Effector memory CD4-positive, alpha-beta T cell (primary cell): ENCODE results near the gene NAALADL1.
A peak's percentile ranks its signal among the peaks of the same experiment; 100 is the strongest.
"Not testable (repeated sequence)": the region's sequence is repeated elsewhere in the genome, so short reads cannot be mapped to it uniquely, and the experiment has no call there.

Experiments used
- DNase-seq, 3 donors: peaks; one replicate each; pipeline ENCODE4 v3.0.0-alpha.2; 2020
- H3K27ac ChIP-seq: 2 replicates; pipeline ENCODE4 v1.7.0; 2013; ENCODE audit warnings: mild to moderate bottlenecking, low read length, moderate library complexity; ENCODE audit not compliant: insufficient read depth, poor library complexity, severe bottlenecking
- H3K27me3 ChIP-seq: replicated peaks from 2 replicates; pipeline ENCODE4 v1.7.0; 2013; ENCODE audit warnings: mild to moderate bottlenecking, low read length; ENCODE audit not compliant: insufficient read depth, control insufficient read depth, poor library complexity, severe bottlenecking
- H3K36me3 ChIP-seq: 2 replicates; pipeline ENCODE4 v1.7.0; 2013; ENCODE audit warnings: mild to moderate bottlenecking, low read length, moderate library complexity; ENCODE audit not compliant: control insufficient read depth, insufficient read depth
- H3K4me1 ChIP-seq: 2 replicates; pipeline ENCODE4 v1.7.0; 2013; ENCODE audit warnings: low read length, mild to moderate bottlenecking; ENCODE audit not compliant: control insufficient read depth, insufficient read depth, poor library complexity, severe bottlenecking
- H3K4me3 ChIP-seq: 2 replicates; pipeline ENCODE4 v1.7.0; 2013; ENCODE audit warnings: low read length, low read depth, mild to moderate bottlenecking; ENCODE audit not compliant: insufficient read depth, poor library complexity, severe bottlenecking
- H3K9me3 ChIP-seq: 2 replicates; pipeline ENCODE4 v1.7.0; 2013; ENCODE audit warnings: mild to moderate bottlenecking, low read length, moderate library complexity; ENCODE audit not compliant: control insufficient read depth

The NAALADL1 gene

GRCh38 chr11:65021003-65021402 lies 37.4 kb downstream of the NAALADL1 start:
- Histone ChIP-seq H3K4me3 (no peak overlapping the region), H3K9me3 (no peaks in the 10 kb centered on the region), H3K4me1 (no peaks in the 10 kb centered on the region), H3K27ac (no peak overlapping the region), H3K36me3 (peaks cover 19% of the 10 kb centered on the region), H3K27me3 (no peaks in the 10 kb centered on the region)
- no peak for DNase-seq

DNA sequence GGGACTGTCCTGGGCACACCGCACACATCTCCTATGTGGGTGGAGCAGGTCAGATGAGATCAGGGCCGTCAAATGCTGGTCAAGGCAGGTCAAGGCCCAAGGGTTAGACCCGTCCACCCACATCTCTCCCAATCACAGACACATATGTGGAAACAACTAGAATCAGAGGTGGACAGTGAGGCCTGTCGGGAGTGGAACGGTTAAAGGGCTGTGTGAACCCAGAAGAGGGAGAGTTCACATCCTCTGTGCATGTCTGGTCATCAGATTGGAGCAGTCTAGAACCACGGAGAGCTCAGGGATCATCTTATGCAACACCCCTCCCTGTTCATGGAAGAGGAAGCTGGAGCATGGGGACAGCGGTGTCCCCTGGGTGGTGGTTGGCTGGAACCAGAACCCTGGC lies 38.5 kb downstream of the NAALADL1 start:
- Histone ChIP-seq H3K4me3 (no peak overlapping the region), H3K27ac (no peak overlapping the region), H3K27me3 (no peaks in the 10 kb centered on the region), H3K9me3 (no peaks in the 10 kb centered on the region), H3K36me3 (peaks cover 19% of the 10 kb centered on the region), H3K4me1 (peaks cover 1% of the 10 kb centered on the region)
- no peak for DNase-seq

DNA sequence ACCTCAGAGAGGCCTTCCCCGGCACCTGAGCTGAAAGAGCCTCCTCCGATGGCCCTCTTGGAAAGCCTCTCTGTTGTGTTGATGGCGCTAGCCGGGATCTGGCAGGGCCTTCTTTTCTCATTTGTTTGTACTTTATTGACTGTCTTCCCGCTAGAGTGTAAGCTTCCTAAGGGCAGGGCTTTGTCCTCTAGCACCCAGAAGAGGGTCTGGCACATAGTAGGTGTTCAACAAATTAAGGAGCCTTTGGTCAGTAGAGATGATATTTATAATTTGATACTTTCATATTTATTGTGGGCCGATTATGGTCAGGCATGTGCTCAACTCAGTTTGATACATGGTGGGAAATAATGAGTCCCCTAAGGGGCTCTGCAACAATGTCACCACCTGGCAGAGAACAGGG lies 40.4 kb downstream of the NAALADL1 start:
- no peaks in the 10 kb centered on the region for H3K27me3 ChIP-seq
- peaks cover 19% of the 10 kb centered on the region for H3K36me3 ChIP-seq
- no peak overlapping the region for H3K4me3 ChIP-seq
- DNase-seq = no peak
- peaks cover 9% of the 10 kb centered on the region for H3K4me1 ChIP-seq
- no peaks in the 10 kb centered on the region for H3K9me3 ChIP-seq
- no peak overlapping the region for H3K27ac ChIP-seq

DNA sequence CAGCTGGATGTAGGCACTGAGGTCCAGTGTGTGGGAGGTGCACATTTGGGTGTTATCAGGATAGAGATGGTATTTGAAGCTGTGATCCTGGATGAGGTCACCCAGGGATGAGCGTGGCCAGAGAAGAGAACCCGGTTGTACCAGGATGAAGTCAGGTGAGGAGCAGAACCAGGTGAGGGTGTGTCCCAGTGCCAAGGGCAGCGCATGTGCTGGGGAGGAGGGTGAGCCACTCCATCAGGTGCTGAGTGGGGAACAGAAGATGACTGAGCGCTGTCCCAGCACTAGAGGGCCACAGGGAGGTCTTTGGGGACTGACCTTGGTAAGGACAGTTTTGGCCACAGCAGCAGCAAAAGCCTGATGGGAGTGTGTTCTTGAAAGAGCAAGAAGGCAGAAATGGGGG lies 41.6 kb downstream of the NAALADL1 start:
- no peak for DNase-seq
- H3K36me3 ChIP-seq = peaks cover 16% of the 10 kb centered on the region
- no peak overlapping the region for H3K4me3 ChIP-seq
- no peak overlapping the region for H3K27ac ChIP-seq
- peaks cover 9% of the 10 kb centered on the region for H3K4me1 ChIP-seq
- no peaks in the 10 kb centered on the region for H3K27me3 ChIP-seq
- no peaks in the 10 kb centered on the region for H3K9me3 ChIP-seq

GRCh38 chr11:65014726-65015227 lies 43.6 kb downstream of the NAALADL1 start:
- peak overlapping the region; percentile 90 for H3K27ac ChIP-seq
- H3K27me3 ChIP-seq = no peaks in the 10 kb centered on the region
- peaks cover 12% of the 10 kb centered on the region for H3K36me3 ChIP-seq
- H3K9me3 ChIP-seq = no peaks in the 10 kb centered on the region
- peaks cover 9% of the 10 kb centered on the region for H3K4me1 ChIP-seq
- peak overlapping the region; percentile 78 for H3K4me3 ChIP-seq
- DNase-seq = no peak

- peak within 1 kb of the TSS; percentile 78 for H3K4me3 ChIP-seq
Observed at GRCh38 chr11:65013888-65014725, 44.2 kb downstream of the NAALADL1 start, which contains the start of gene ARL2. Gene ARL2, plus strand, starts transcription at chr11:65014160. Its CDS starts 48 bp downstream, at chr11:65014208.

DNA sequence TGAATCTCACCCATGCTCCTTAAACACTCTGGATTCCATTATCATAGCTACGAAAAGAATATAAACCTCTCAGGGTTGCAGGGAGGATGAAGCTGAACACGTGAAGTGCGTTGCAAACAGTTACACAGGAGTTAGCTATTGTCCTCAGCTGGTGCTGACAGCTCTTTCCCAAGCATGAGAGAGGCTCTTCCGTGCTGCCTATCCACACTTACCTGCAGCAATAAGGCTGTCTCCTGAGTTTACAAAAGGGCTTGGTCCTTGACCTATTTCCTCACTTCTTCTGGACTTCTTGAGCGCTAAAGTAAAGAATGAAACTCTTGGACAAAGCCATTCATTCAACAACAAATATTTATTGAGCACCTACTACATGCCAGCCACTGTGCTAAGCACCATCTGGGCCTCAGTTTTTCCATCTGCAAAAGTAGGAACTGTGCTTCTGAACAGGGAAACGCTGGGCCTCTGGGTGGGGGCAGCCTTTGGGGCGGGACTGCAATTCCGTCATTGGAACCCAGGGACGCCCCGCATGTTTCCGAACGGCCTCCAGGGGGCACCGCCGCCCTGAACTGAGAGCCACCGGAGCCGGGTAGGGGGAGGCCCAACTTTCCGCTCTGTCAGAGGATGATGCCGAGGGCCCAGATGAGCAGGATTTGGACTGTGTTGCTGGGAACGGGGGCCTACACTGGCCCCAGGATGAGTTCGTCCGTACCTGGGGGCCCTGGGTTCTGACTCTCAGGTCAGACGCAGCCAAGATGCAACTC lies 45.0 kb downstream of the NAALADL1 start:
- Histone ChIP-seq H3K27ac (peak overlapping the region; percentile 90), H3K36me3 (peaks cover 2% of the 10 kb centered on the region), H3K4me3 (peak overlapping the region; percentile 78), H3K9me3 (no peaks in the 10 kb centered on the region), H3K27me3 (no peaks in the 10 kb centered on the region), H3K4me1 (peaks cover 9% of the 10 kb centered on the region)
- peak; percentile 77 to 85 (median 81) for DNase-seq

More at GRCh38 chr11:65013888-65014725, 44.2 kb downstream of the NAALADL1 start, which contains the start of gene ARL2:
- Histone ChIP-seq H3K4me1 (peaks cover 9% of the 10 kb centered on the region), H3K9me3 (no peaks in the 10 kb centered on the region), H3K36me3 (peaks cover 8% of the 10 kb centered on the region), H3K27ac (peak within 1 kb of the TSS; percentile 90), H3K27me3 (no peaks in the 10 kb centered on the region)
- peak; percentile 69 to 80 (median 77) for DNase-seq

GRCh38 chr11:65008873-65009272 lies 49.5 kb downstream of the NAALADL1 start:
- Histone ChIP-seq H3K9me3 (no peaks in the 10 kb centered on the region), H3K4me1 (no peaks in the 10 kb centered on the region)

GRCh38 chr11:65008016-65008415 lies 50.3 kb downstream of the NAALADL1 start:
- no peak overlapping the region for H3K27ac ChIP-seq
- DNase-seq = no peak

More at GRCh38 chr11:65008873-65009272, 49.5 kb downstream of the NAALADL1 start:
- Histone ChIP-seq H3K4me3 (no peak overlapping the region), H3K36me3 (no peaks in the 10 kb centered on the region), H3K27me3 (no peaks in the 10 kb centered on the region), H3K27ac (no peak overlapping the region)
- no peak for DNase-seq

GRCh38 chr11:65003968-65004367 lies 54.4 kb downstream of the NAALADL1 start:
- H3K9me3 ChIP-seq, H3K36me3 ChIP-seq, H3K27me3 ChIP-seq, H3K4me1 ChIP-seq, H3K27ac ChIP-seq, H3K4me3 ChIP-seq, DNase-seq: not testable (repeated sequence)

More at GRCh38 chr11:65008016-65008415, 50.3 kb downstream of the NAALADL1 start:
- no peak overlapping the region for H3K4me3 ChIP-seq
- no peaks in the 10 kb centered on the region for H3K27me3 ChIP-seq
- no peaks in the 10 kb centered on the region for H3K9me3 ChIP-seq
- H3K36me3 ChIP-seq = no peaks in the 10 kb centered on the region
- no peaks in the 10 kb centered on the region for H3K4me1 ChIP-seq
